Large intestine (tissue), 3 donors: ENCODE results near the gene ZNF429. TPM values are rescaled to one million over a fixed set of nuclear protein-coding genes. Genes with fewer than 3 reads are reported as not detected.

Source experiments
- DNase-seq, 2 donors: peaks; one replicate each; pipeline versions ENCODE4 v3.0.0 to v3.0.0-alpha.2; 2013
- H3K27ac ChIP-seq: one replicate; pipeline ENCODE4 v1.5.1; 2013; ENCODE audit warnings: low read length
- H3K27me3 ChIP-seq: 2 replicates; pipeline ENCODE4 v1.6.1; 2013; ENCODE audit warnings: low read length; ENCODE audit not compliant: control insufficient read depth, insufficient read depth
- H3K36me3 ChIP-seq: 2 replicates; pipeline ENCODE4 v1.6.1; 2013; ENCODE audit warnings: low read length; ENCODE audit not compliant: control insufficient read depth, insufficient read depth
- H3K4me1 ChIP-seq: one replicate; pipeline ENCODE4 v1.6.1; 2013; ENCODE audit warnings: low read length; ENCODE audit not compliant: control insufficient read depth, insufficient read depth
- H3K4me3 ChIP-seq: one replicate; pipeline ENCODE4 v1.5.1; 2013; ENCODE audit warnings: low read length
- H3K9me3 ChIP-seq: one replicate; pipeline ENCODE4 v1.6.1; 2013; ENCODE audit warnings: mild to moderate bottlenecking, low read depth, low read length, moderate library complexity; ENCODE audit not compliant: control insufficient read depth
- WGBS: methylation state at CpG from one replicate; pipeline ENCODE4 v1.1.5; 2013; ENCODE audit warnings: low lambda C conversion rate; ENCODE audit not compliant: insufficient coverage; 5-methylcytosine and 5-hydroxymethylcytosine counted together
- polyA plus RNA-seq: library from polyadenylated mRNA; unstranded; fragments of 120-200 nt; gene quantifications from one replicate; pipeline ENCODE4 v1.2.1, GENCODE V29; 2013

The ZNF429 gene
- polyA plus RNA-seq, 1 donor = 21.7 TPM

GRCh38 chr19:21571316-21571715, 65.9 kb downstream of the ZNF429 start:
- H3K27ac ChIP-seq = no peak overlapping the region
- no peak overlapping the region for H3K4me3 ChIP-seq
- no peaks in the 10 kb centered on the region for H3K27me3 ChIP-seq
- DNase-seq = no peak
- H3K36me3 ChIP-seq = no peaks in the 10 kb centered on the region
- peaks cover 8% of the 10 kb centered on the region for H3K4me1 ChIP-seq
- no peaks in the 10 kb centered on the region for H3K9me3 ChIP-seq
- WGBS = no CpG with 5 or more reads among the region's 2 CpGs

GRCh38 chr19:21574607-21575006, 69.2 kb downstream of the ZNF429 start:
- Histone ChIP-seq H3K9me3 (no peaks in the 10 kb centered on the region), H3K27me3 (no peaks in the 10 kb centered on the region), H3K36me3 (no peaks in the 10 kb centered on the region), H3K4me1 (no peaks in the 10 kb centered on the region), H3K27ac (no peak overlapping the region), H3K4me3 (no peak overlapping the region)
- 100% methylated on average over 1 of the region's 2 CpGs for WGBS
- no peak for DNase-seq

- no peaks in the 10 kb centered on the region for H3K27me3 ChIP-seq
- H3K4me3 ChIP-seq = no peak overlapping the region
- no peak overlapping the region for H3K27ac ChIP-seq
- no peaks in the 10 kb centered on the region for H3K9me3 ChIP-seq
- no peaks in the 10 kb centered on the region for H3K4me1 ChIP-seq
- no peak for DNase-seq
- WGBS = no CpG with 5 or more reads among the region's 3 CpGs
- H3K36me3 ChIP-seq = no peaks in the 10 kb centered on the region
Measured at GRCh38 chr19:21576481-21576880, 71.1 kb downstream of the ZNF429 start.

GRCh38 chr19:21580101-21580500, 74.7 kb downstream of the ZNF429 start:
- no peak for DNase-seq
- no CpG with 5 or more reads among the region's 3 CpGs for WGBS

GRCh38 chr19:21580818-21581217, 75.4 kb downstream of the ZNF429 start:
- Histone ChIP-seq H3K27ac (no peak overlapping the region), H3K27me3 (no peaks in the 10 kb centered on the region), H3K9me3 (no peaks in the 10 kb centered on the region), H3K4me3 (no peak overlapping the region), H3K36me3 (peaks cover 4% of the 10 kb centered on the region), H3K4me1 (no peaks in the 10 kb centered on the region)
- WGBS = 100% methylated on average over 1 of the region's 1 CpG
- DNase-seq = no peak

More at GRCh38 chr19:21580101-21580500, 74.7 kb downstream of the ZNF429 start:
- H3K27me3 ChIP-seq = no peaks in the 10 kb centered on the region
- peaks cover 4% of the 10 kb centered on the region for H3K36me3 ChIP-seq
- H3K4me3 ChIP-seq = no peak overlapping the region
- no peaks in the 10 kb centered on the region for H3K9me3 ChIP-seq
- H3K4me1 ChIP-seq = no peaks in the 10 kb centered on the region
- no peak overlapping the region for H3K27ac ChIP-seq

- no CpG with 5 or more reads among the region's 1 CpG for WGBS
- no peaks in the 10 kb centered on the region for H3K9me3 ChIP-seq
- no peak overlapping the region for H3K27ac ChIP-seq
- H3K4me1 ChIP-seq = no peaks in the 10 kb centered on the region
- peaks cover 4% of the 10 kb centered on the region for H3K36me3 ChIP-seq
- H3K4me3 ChIP-seq = no peak overlapping the region
- DNase-seq = no peak
- no peaks in the 10 kb centered on the region for H3K27me3 ChIP-seq
Measured at GRCh38 chr19:21581646-21582240, 76.3 kb downstream of the ZNF429 start.

- DNase-seq = no peak
- Histone ChIP-seq H3K4me1 (peaks cover 5% of the 10 kb centered on the region), H3K36me3 (peaks cover 4% of the 10 kb centered on the region), H3K27ac (no peak overlapping the region), H3K9me3 (no peaks in the 10 kb centered on the region), H3K27me3 (no peaks in the 10 kb centered on the region), H3K4me3 (no peak overlapping the region)
- no CpG with 5 or more reads among the region's 5 CpGs for WGBS
Measured at GRCh38 chr19:21584537-21584936, 79.1 kb downstream of the ZNF429 start.

- H3K27me3 ChIP-seq = no peaks in the 10 kb centered on the region
- no CpG with 5 or more reads among the region's 12 CpGs for WGBS
- H3K9me3 ChIP-seq = no peaks in the 10 kb centered on the region
- DNase-seq = peak in 1 of 2 donors; percentile 24
- no peak overlapping the region for H3K27ac ChIP-seq
- H3K36me3 ChIP-seq = peaks cover 4% of the 10 kb centered on the region
- H3K4me3 ChIP-seq = peak overlapping the region; percentile 36
- peaks cover 5% of the 10 kb centered on the region for H3K4me1 ChIP-seq
Measured at GRCh38 chr19:21585281-21585890, 80.0 kb downstream of the ZNF429 start.

- no CpG with 5 or more reads among the region's 72 CpGs for WGBS
- H3K9me3 ChIP-seq = no peaks in the 10 kb centered on the region
Measured at GRCh38 chr19:21586311-21587116, 81.1 kb downstream of the ZNF429 start.

GRCh38 chr19:21587117-21587461, 81.7 kb downstream of the ZNF429 start:
- no CpG with 5 or more reads among the region's 12 CpGs for WGBS
- DNase-seq = no peak
- peak overlapping the region; percentile 62 for H3K27ac ChIP-seq

More at GRCh38 chr19:21586311-21587116, 81.1 kb downstream of the ZNF429 start:
- H3K27me3 ChIP-seq = no peaks in the 10 kb centered on the region
- H3K36me3 ChIP-seq = peaks cover 4% of the 10 kb centered on the region
- peak in 1 of 2 donors; percentile 70 for DNase-seq
- peak overlapping the region; percentile 79 for H3K4me3 ChIP-seq
- H3K4me1 ChIP-seq = peaks cover 5% of the 10 kb centered on the region
- peak overlapping the region; percentile 62 for H3K27ac ChIP-seq

More at GRCh38 chr19:21587117-21587461, 81.7 kb downstream of the ZNF429 start:
- Histone ChIP-seq H3K36me3 (peaks cover 4% of the 10 kb centered on the region), H3K27me3 (no peaks in the 10 kb centered on the region), H3K9me3 (no peaks in the 10 kb centered on the region), H3K4me1 (peaks cover 5% of the 10 kb centered on the region), H3K4me3 (peak overlapping the region; percentile 79)
